WERI-Rb-1 (cell line): Measurements from ENCODE around the gene DTHD1.

ENCODE experiments used
- DNase-seq: peaks from one replicate; pipeline ENCODE4 v3.0.0-alpha.2; 2020
- H3K27ac ChIP-seq: fragments of 250-450 bp; sonication (Bioruptor Pico); 2 replicates; pipeline ENCODE4 v1.5.1; 2020; ENCODE audit warnings: mild to moderate bottlenecking, moderate library complexity
- H3K27me3 ChIP-seq: fragments of 250-450 bp; sonication (Bioruptor Pico); 2 replicates; pipeline ENCODE4 v1.5.1; 2021; ENCODE audit warnings: mild to moderate bottlenecking, low read depth, moderate library complexity; ENCODE audit not compliant: insufficient read depth, severe bottlenecking
- H3K36me3 ChIP-seq: fragments of 250-450 bp; sonication (Bioruptor Pico); 2 replicates; pipeline ENCODE4 v1.5.1; 2020; ENCODE audit warnings: mild to moderate bottlenecking, moderate library complexity
- H3K4me3 ChIP-seq: 2 replicates; pipeline ENCODE4 v1.5.1; 2011; ENCODE audit warnings: low read depth, mild to moderate bottlenecking, control low read depth, low read length
- H3K9me3 ChIP-seq: fragments of 250-450 bp; sonication (Bioruptor Pico); 2 replicates; pipeline ENCODE4 v1.5.1; 2021; ENCODE audit warnings: mild to moderate bottlenecking, moderate library complexity; ENCODE audit not compliant: severe bottlenecking
- CTCF ChIP-seq: IDR thresholded peaks from 2 replicates; pipeline ENCODE4 v1.5.1; 2011; ENCODE audit warnings: low read depth, mild to moderate bottlenecking, control low read depth, inconsistent platforms, low read length

DTHD1 gene

DNA sequence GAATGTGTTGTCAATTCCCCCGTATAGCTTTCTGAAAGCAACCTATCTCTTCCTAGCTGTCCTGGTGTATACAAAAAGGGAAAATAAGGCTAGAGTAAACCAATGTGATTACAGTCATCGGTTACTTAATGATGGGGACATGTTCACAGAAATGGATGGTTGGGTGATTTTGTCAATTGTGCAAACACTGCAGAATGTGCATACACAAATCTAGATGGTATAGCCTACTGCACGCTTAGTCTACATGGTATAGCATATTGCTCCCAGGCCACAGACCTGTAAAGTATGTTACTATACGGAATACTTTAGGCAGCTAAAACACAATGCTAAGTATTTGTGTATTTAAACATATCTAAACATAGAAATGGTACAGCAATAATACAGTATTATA, 5.1 kb downstream of the DTHD1 start:
- no peak overlapping the region for H3K27ac ChIP-seq
- no peak overlapping the region for H3K4me3 ChIP-seq
- DNase-seq = no peak
- no peak for TF ChIP-seq CTCF
- no peaks in the 10 kb centered on the region for H3K9me3 ChIP-seq
- peaks cover 58% of the 10 kb centered on the region for H3K27me3 ChIP-seq
- no peaks in the 10 kb centered on the region for H3K36me3 ChIP-seq

GRCh38 chr4:36288731-36289426, 7.5 kb downstream of the DTHD1 start:
- Histone ChIP-seq H3K9me3 (no peaks in the 10 kb centered on the region), H3K27me3 (peaks cover 63% of the 10 kb centered on the region), H3K27ac (no peak overlapping the region), H3K4me3 (no peak overlapping the region), H3K36me3 (no peaks in the 10 kb centered on the region)
- no peak for DNase-seq
- TF ChIP-seq CTCF = no peak

- no peaks in the 10 kb centered on the region for H3K36me3 ChIP-seq
- H3K27me3 ChIP-seq = peaks cover 62% of the 10 kb centered on the region
- H3K27ac ChIP-seq = no peak overlapping the region
- no peak for DNase-seq
- no peaks in the 10 kb centered on the region for H3K9me3 ChIP-seq
- TF ChIP-seq CTCF = no peak
- no peak overlapping the region for H3K4me3 ChIP-seq
Measured at GRCh38 chr4:36290641-36291040, 9.2 kb downstream of the DTHD1 start.

DNA sequence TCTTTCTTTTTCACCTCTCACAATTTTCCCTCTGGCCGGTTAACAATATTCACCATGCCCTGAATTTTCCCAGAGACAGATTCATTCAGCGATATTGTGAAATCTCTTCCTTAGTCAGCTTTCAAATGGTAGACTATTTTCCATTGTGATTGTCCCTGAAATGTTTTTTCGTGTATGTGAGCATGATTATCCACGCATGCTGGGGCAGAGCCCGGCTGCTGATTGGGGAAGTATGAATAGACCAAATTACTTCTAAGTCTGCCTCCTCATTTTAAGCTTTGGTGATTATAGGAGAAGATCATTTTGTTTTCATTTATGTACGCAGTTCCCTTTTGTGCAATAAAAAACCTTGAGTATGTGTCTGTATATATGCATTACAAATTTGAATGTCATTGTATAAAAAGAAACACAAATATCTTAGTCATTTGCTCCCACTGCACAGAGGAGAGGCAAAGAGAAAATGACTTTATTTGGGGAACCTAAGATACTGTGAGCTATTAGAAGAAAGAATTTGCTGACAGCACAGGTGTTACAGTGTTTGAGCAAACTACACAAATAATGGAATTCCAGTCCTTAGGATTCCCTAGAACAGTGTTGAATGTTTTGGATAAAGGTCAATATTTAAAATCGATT, 11.3 kb downstream of the DTHD1 start:
- H3K36me3 ChIP-seq = no peaks in the 10 kb centered on the region
- TF ChIP-seq CTCF = no peak
- no peak for DNase-seq
- no peak overlapping the region for H3K4me3 ChIP-seq
- no peaks in the 10 kb centered on the region for H3K9me3 ChIP-seq
- H3K27me3 ChIP-seq = peaks cover 59% of the 10 kb centered on the region
- H3K27ac ChIP-seq = no peak overlapping the region

GRCh38 chr4:36301127-36301526, 19.7 kb downstream of the DTHD1 start:
- H3K27ac ChIP-seq = no peak overlapping the region
- DNase-seq = no peak
- H3K27me3 ChIP-seq = peaks cover 62% of the 10 kb centered on the region
- no peaks in the 10 kb centered on the region for H3K36me3 ChIP-seq
- no peak for TF ChIP-seq CTCF
- H3K4me3 ChIP-seq = no peak overlapping the region
- no peaks in the 10 kb centered on the region for H3K9me3 ChIP-seq
